C4-2B (cell line): ENCODE data around the gene TIMM44.

Experiments
- H3K27ac ChIP-seq: fragments of 450-650 bp; 2 replicates; pipeline ENCODE4 v1.5.1; 2017
- CTCF ChIP-seq: fragments of 450-650 bp; conservative IDR thresholded peaks from 2 replicates; pipeline ENCODE4 v1.5.1; 2017; ENCODE audit warnings: mild to moderate bottlenecking
- ZFX ChIP-seq: fragments of 450-650 bp; IDR thresholded peaks from 2 replicates; pipeline ENCODE4 v1.6.1; 2017

TIMM44 gene

GRCh38 chr19:7881910-7882309, 61.6 kb downstream of the TIMM44 start:
- no peak overlapping the region for H3K27ac ChIP-seq
- TF ChIP-seq ZFX (no peak), CTCF (no peak)

GRCh38 chr19:7879836-7880235, 63.6 kb downstream of the TIMM44 start:
- H3K27ac ChIP-seq: no peak overlapping the region
- TF ChIP-seq ZFX (no peak), CTCF (no peak)

- TF ChIP-seq ZFX: no peak
- no peak for TF ChIP-seq CTCF
- H3K27ac ChIP-seq: no peak overlapping the region
Observed at GRCh38 chr19:7879111-7879807, 64.2 kb downstream of the TIMM44 start.

- TF ChIP-seq CTCF (no peak), ZFX (no peak)
- no peak overlapping the region for H3K27ac ChIP-seq
Observed at GRCh38 chr19:7877249-7877836, 66.1 kb downstream of the TIMM44 start.
